ENCODE data around the gene ZFP36L1.
"Not testable (repeated sequence)": the region's sequence is repeated elsewhere in the genome, so short reads cannot be mapped to it uniquely, and the experiment has no call there.

Gene ZFP36L1

DNA sequence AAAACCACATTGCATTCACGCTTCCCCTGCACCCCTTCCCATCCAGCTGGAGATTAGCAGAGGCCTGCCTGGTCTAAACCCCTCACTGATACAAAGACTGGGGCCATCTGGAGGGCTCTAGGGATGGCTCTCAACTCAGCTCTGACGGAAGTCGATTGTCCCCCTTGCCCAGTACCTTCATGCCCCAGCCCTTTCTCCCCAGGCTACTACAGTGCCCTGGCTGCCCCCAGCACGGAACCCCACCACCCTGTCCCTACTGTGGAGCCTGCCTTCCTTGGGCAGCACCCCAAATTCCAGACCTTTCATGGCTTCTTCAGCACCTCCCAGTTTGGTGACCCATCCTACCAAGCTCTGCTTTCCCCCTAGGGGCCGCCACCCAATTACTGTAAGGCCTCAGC lies 25.6 kb downstream of the ZFP36L1 start:
- Histone ChIP-seq H3K4me2 (ENCODE audit: low read depth, low read length, poor library complexity, severe bottlenecking) (no peak overlapping the region), H3K4me1 (ENCODE audit: insufficient read depth, low read length, poor library complexity, severe bottlenecking) (peaks cover 5% of the 10 kb centered on the region), H2AFZ (ENCODE audit: low read length) (no peak overlapping the region), H3K9ac (ENCODE audit: low read depth, low read length, poor library complexity, severe bottlenecking) (no peak overlapping the region), H3K79me2 (ENCODE audit: insufficient read depth, low read length) (no peaks in the 10 kb centered on the region), H4K20me1 (ENCODE audit: insufficient read depth, low read length, poor library complexity, severe bottlenecking) (no peaks in the 10 kb centered on the region), H3K9me3 (ENCODE audit: insufficient read depth, low read depth, low read length) (no peaks in the 10 kb centered on the region), H3K36me3 (ENCODE audit: insufficient read depth, low read length) (no peaks in the 10 kb centered on the region), H3K27me3 (ENCODE audit: insufficient read depth, low read length, poor library complexity, severe bottlenecking) (no peaks in the 10 kb centered on the region), H3F3A (ENCODE audit: low read depth) (no peaks in the 10 kb centered on the region), H3K9me2 (replicated peaks; ENCODE audit: low read depth, low read length) (no peaks in the 10 kb centered on the region), H3K4me3 (ENCODE audit: low read length, poor library complexity, severe bottlenecking) (no peak overlapping the region)
- TF ChIP-seq, protein P1, sequence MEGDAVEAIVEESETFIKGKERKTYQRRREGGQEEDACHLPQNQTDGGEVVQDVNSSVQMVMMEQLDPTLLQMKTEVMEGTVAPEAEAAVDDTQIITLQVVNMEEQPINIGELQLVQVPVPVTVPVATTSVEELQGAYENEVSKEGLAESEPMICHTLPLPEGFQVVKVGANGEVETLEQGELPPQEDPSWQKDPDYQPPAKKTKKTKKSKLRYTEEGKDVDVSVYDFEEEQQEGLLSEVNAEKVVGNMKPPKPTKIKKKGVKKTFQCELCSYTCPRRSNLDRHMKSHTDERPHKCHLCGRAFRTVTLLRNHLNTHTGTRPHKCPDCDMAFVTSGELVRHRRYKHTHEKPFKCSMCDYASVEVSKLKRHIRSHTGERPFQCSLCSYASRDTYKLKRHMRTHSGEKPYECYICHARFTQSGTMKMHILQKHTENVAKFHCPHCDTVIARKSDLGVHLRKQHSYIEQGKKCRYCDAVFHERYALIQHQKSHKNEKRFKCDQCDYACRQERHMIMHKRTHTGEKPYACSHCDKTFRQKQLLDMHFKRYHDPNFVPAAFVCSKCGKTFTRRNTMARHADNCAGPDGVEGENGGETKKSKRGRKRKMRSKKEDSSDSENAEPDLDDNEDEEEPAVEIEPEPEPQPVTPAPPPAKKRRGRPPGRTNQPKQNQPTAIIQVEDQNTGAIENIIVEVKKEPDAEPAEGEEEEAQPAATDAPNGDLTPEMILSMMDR (conservative IDR thresholded peaks at IDR 0.05; ENCODE audit: low read length): peak; percentile 43
- no peak for TF ChIP-seq EZH2phosphoT487 (IDR thresholded peaks at IDR 0.05; ENCODE audit: borderline replicate concordance)

DNA sequence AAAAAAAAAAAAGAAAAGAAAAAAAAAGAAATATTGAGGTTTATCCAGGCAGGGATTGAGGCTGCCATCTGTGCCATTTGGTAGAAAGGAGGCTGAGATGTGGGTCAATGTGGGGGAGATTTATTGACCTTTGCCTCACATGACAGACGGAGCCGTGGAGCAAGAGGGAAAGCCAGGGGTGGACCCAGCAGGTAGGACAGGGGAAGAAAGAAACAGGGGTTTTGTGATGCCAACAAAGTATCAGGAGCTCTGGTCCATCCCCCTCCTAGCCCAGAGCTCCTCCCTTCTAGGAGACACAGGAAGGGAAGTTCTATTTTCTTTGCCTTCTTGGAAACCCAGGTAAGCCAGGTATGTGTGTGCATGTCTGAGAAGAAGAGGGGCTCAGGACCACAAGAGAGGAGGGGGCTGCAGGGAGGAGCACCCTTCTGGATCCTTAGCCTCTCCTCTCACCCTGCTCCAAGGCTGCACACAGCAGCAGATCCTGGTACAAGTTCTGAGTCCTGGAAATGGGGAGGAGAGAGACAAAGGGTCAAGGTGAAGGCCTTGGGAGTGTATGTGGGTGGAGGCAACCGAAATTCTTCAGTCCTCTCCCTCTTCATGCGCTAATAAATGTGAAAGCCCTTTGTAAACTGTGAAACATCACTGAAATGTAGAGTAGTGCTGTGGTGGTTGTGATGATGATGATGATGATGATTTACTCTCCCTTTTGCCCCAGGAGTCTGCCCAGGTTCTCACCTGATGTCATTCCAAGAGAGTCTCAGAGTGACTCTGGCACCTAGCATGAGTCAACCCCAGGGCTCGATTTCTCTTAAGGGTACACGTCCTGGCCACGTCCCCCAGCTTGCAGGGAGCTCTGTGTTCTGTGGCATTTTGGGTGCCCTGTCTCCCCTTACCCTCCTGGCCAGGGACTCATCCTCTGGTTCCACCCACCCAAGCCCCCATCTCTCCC lies 26.3 kb downstream of the ZFP36L1 start:
- peaks cover 5% of the 10 kb centered on the region for H3K4me1 ChIP-seq (ENCODE audit: insufficient read depth, low read length, poor library complexity, severe bottlenecking)

DNA sequence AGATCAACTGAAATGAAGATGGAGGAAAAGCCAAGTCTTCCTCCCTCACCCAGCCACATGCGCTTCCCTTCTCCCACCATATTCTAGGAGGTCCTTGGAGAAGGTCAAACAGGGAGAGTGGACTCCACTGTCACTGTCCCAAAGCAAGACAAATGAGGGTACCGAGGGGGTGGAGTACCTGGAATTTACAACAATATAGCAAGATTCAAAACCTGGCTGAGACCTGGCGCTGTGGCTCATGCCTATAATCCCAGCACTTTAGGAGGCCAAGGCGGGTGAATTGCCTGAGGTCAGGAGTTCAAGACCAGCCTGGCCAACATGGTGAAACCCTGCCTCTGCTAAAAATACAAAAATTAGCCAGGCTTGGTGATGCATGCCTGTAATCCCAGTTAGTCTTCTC lies 29.0 kb downstream of the ZFP36L1 start:
- H3K4me3 ChIP-seq (ENCODE audit: low read length, poor library complexity, severe bottlenecking); H3K79me2 ChIP-seq (ENCODE audit: insufficient read depth, low read length); H3F3A ChIP-seq (ENCODE audit: low read depth); H3K9me3 ChIP-seq (ENCODE audit: insufficient read depth, low read depth, low read length); H2AFZ ChIP-seq (ENCODE audit: low read length); H3K27me3 ChIP-seq (ENCODE audit: insufficient read depth, low read length, poor library complexity, severe bottlenecking); H4K20me1 ChIP-seq (ENCODE audit: insufficient read depth, low read length, poor library complexity, severe bottlenecking); H3K36me3 ChIP-seq (ENCODE audit: insufficient read depth, low read length); H3K9ac ChIP-seq (ENCODE audit: low read depth, low read length, poor library complexity, severe bottlenecking); H3K9me2 ChIP-seq (replicated peaks; ENCODE audit: low read depth, low read length); H3K4me2 ChIP-seq (ENCODE audit: low read depth, low read length, poor library complexity, severe bottlenecking): not testable (repeated sequence)
- peaks cover 18% of the 10 kb centered on the region for H3K4me1 ChIP-seq (ENCODE audit: insufficient read depth, low read length, poor library complexity, severe bottlenecking)

More for the DNA sequence above, 26.3 kb downstream of the ZFP36L1 start:
- no peaks in the 10 kb centered on the region for H3K79me2 ChIP-seq (ENCODE audit: insufficient read depth, low read length)
- no peak overlapping the region for H3K9ac ChIP-seq (ENCODE audit: low read depth, low read length, poor library complexity, severe bottlenecking)
- no peaks in the 10 kb centered on the region for H3F3A ChIP-seq (ENCODE audit: low read depth)
- H3K27me3 ChIP-seq (ENCODE audit: insufficient read depth, low read length, poor library complexity, severe bottlenecking): no peaks in the 10 kb centered on the region
- no peaks in the 10 kb centered on the region for H4K20me1 ChIP-seq (ENCODE audit: insufficient read depth, low read length, poor library complexity, severe bottlenecking)
- H3K9me3 ChIP-seq (ENCODE audit: insufficient read depth, low read depth, low read length): no peaks in the 10 kb centered on the region
- H3K36me3 ChIP-seq (ENCODE audit: insufficient read depth, low read length): no peaks in the 10 kb centered on the region
- H2AFZ ChIP-seq (ENCODE audit: low read length): no peak overlapping the region
- TF ChIP-seq EZH2phosphoT487 (IDR thresholded peaks at IDR 0.05; ENCODE audit: borderline replicate concordance): no peak
- TF ChIP-seq, protein P1 (conservative IDR thresholded peaks at IDR 0.05; ENCODE audit: low read length): no peak
- H3K9me2 ChIP-seq (replicated peaks; ENCODE audit: low read depth, low read length): no peaks in the 10 kb centered on the region
- no peak overlapping the region for H3K4me3 ChIP-seq (ENCODE audit: low read length, poor library complexity, severe bottlenecking)
- H3K4me2 ChIP-seq (ENCODE audit: low read depth, low read length, poor library complexity, severe bottlenecking): no peak overlapping the region

Data from Loucy (cell line).